OCI-LY3 (cell line): ENCODE results near the gene SSBP2.

ENCODE experiments used
- CTCF ChIP-seq: fragments of 200-600, 300-600 bp; sonication (generic); IDR thresholded peaks from 2 replicates; pipeline ENCODE4 v1.5.1; 2014; ENCODE audit warnings: antibody characterized with exemption, low read length, low read depth
- EZH2phosphoT487 ChIP-seq: fragments of 200-600 bp; shearing (Covaris generic); IDR thresholded peaks from 2 replicates; pipeline ENCODE4 v1.6.1; 2018; ENCODE audit warnings: antibody characterized with exemption, mixed run types, low read depth

- TF ChIP-seq CTCF (no peak), EZH2phosphoT487 (no peak)
Observed at GRCh38 chr5:81779125-81779915, 28.4 kb upstream of the SSBP2 start.
